ENCODE data around the gene GPRC5D.

Gene GPRC5D

GRCh38 chr12:12990700-12991468 lies 38.9 kb upstream of the GPRC5D start:
- no peaks in the 10 kb centered on the region for H3K27me3 ChIP-seq (ENCODE audit: low read depth)
- peaks cover 9% of the 10 kb centered on the region for H3K36me3 ChIP-seq (replicated peaks)
- H3K9me3 ChIP-seq: no peaks in the 10 kb centered on the region
- H3K4me3 ChIP-seq: no peak overlapping the region
- 0 out of 2 replicates have a peak, but pooled peaks cover 2% of the 10 kb centered on the region for H3K4me1 ChIP-seq
- no peak for DNase-seq (ENCODE audit: low spot score in 2 of 2)
- in situ Hi-C loops (cut with MboI; ENCODE audit: low sequenced_read_pairs): no loop called here

GRCh38 chr12:12987421-12987820 lies 35.5 kb upstream of the GPRC5D start:
- no peak for DNase-seq (ENCODE audit: low spot score in 2 of 2)
- in situ Hi-C loops (cut with MboI; ENCODE audit: low sequenced_read_pairs): no loop called here
- Histone ChIP-seq H3K27me3 (ENCODE audit: low read depth) (no peaks in the 10 kb centered on the region), H3K9me3 (no peaks in the 10 kb centered on the region), H3K4me1 (peaks cover 11% of the 10 kb centered on the region), H3K4me3 (no peak overlapping the region), H3K36me3 (replicated peaks) (peaks cover 17% of the 10 kb centered on the region)

DNA sequence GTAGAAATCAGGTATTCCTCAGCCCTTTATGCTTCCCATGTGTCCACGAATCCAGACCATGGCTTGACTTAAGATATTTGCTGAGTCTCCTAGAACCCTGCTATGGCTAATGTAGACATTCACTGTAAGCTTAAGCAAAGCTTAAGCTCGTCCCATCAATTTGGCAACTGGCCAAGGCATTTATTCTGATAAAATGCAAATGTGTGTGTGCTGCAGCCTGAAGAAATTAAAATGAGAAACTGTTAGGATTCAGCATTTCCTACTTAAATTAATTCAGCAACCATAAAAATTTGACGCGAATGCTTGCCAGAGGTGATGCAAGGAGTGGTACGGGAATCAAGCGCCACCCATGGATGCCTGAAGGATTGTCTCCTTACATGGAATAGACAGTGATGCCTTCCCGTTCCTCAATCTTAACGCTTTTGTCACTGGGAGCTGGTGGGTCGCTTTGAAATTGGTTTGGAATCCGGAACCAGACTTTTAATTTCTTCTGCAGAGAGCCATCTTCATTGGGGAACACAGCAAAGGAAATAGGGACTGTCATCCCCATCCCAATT lies 34.9 kb upstream of the GPRC5D start:
- Histone ChIP-seq H3K9me3 (no peaks in the 10 kb centered on the region), H3K4me3 (no peak overlapping the region), H3K4me1 (peaks cover 11% of the 10 kb centered on the region), H3K27me3 (ENCODE audit: low read depth) (no peaks in the 10 kb centered on the region), H3K36me3 (replicated peaks) (peaks cover 17% of the 10 kb centered on the region)
- no peak for DNase-seq (ENCODE audit: low spot score in 2 of 2)
- in situ Hi-C loops (cut with MboI; ENCODE audit: low sequenced_read_pairs): no loop called here

DNA sequence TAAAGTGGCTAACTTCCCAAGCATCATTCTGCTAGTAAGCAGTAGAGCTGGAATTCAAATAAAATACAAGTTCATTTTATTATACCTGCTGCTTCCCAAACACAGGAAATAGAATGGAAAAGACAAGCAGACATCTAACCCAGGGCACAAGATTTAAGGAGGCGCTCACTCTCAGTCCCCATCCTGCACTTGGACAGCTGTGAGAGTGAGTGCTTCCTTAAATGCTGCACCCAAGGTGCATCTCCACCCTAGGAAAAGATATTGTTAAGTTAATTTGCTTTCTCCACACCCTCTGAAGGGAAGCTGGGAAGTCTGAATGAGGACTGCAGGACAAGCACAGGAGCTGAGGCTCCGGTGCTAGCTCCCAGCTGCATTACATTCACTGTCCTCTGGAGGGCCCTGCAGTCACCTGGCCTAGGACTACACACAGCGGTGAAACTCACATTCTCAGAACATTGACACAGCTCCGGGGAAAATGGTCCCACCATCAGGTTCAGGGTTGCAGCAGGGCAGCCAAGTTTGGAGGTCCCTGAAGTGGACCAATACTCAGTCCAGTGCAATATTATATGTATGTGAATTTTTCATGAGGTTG lies 33.9 kb upstream of the GPRC5D start:
- DNase-seq (ENCODE audit: low spot score in 2 of 2): peak; percentile 13 to 60
- in situ Hi-C loops (cut with MboI; ENCODE audit: low sequenced_read_pairs): no loop called here

GRCh38 chr12:12984149-12984548 lies 32.2 kb upstream of the GPRC5D start:
- Histone ChIP-seq H3K9me3 (no peaks in the 10 kb centered on the region), H3K36me3 (replicated peaks) (peaks cover 17% of the 10 kb centered on the region), H3K4me1 (peaks cover 19% of the 10 kb centered on the region), H3K27me3 (ENCODE audit: low read depth) (no peaks in the 10 kb centered on the region), H3K4me3 (no peak overlapping the region)
- no peak for DNase-seq (ENCODE audit: low spot score in 2 of 2)
- in situ Hi-C loops (cut with MboI; ENCODE audit: low sequenced_read_pairs): loop anchor here (5.0 kb wide), 1 partner anchor 67 kb away; no protein-coding TSS in a partner anchor

More for the DNA sequence above, 33.9 kb upstream of the GPRC5D start:
- Histone ChIP-seq H3K9me3 (no peaks in the 10 kb centered on the region), H3K27me3 (ENCODE audit: low read depth) (no peaks in the 10 kb centered on the region), H3K36me3 (replicated peaks) (peaks cover 17% of the 10 kb centered on the region), H3K4me3 (no peak overlapping the region), H3K4me1 (peaks cover 11% of the 10 kb centered on the region)

DNA sequence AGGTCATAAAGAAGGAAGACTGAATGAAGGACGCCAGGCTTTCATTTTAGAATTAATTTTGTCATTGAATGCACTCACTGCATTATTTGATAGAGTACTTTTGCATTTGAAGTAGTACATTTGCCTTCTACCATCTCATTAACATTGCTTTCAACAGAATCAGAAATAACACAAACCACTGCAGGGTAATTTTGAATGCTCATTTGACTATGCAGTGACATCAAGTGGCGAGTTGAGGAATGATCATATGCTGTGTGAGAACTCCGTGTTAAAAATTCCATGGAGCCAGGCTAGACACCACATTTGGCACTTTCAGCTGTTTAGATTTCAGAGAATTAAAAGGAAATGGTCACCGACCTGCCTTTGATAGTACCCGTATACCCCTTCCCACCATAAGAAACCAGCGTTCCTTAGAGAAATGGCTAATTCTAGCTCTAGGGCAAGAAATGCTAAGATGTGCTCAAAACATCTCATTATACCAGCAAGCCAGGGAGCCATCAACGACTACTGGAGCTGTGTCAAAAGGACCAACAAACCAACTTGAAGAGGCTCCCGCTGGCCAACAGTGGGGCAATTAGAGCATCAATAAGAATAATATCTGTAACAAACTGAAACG lies 31.6 kb upstream of the GPRC5D start:
- Histone ChIP-seq H3K9me3 (no peaks in the 10 kb centered on the region), H3K27me3 (ENCODE audit: low read depth) (no peaks in the 10 kb centered on the region), H3K36me3 (replicated peaks) (peaks cover 17% of the 10 kb centered on the region), H3K4me1 (peaks cover 21% of the 10 kb centered on the region), H3K4me3 (no peak overlapping the region)
- in situ Hi-C loops (cut with MboI; ENCODE audit: low sequenced_read_pairs): loop anchor here (5.0 kb wide), 1 partner anchor 66 kb away; no protein-coding TSS in a partner anchor
- peak; percentile 63 to 88 for DNase-seq (ENCODE audit: low spot score in 2 of 2)

DNA sequence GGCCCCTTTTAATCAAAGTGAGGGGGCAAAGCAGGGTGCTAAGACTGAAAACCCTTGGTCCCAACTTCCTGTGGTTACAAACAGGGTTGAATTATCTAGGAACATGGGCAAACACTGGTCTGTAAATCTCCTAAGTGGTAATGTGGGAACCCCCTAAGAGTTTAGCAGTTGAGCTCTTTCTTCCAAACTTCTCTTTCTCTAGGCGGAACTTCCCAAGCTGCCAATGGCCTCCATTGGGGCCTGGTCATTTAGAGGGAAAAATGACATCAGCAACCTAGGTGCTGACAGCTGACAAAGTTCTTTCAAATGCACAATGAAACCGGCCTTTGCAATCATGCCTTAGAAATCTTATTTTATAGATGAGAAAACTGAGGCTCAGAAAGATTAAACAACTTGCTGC lies 30.4 kb upstream of the GPRC5D start:
- no peak for DNase-seq (ENCODE audit: low spot score in 2 of 2)
- no peak overlapping the region for H3K4me3 ChIP-seq
- H3K36me3 ChIP-seq (replicated peaks): peaks cover 21% of the 10 kb centered on the region
- H3K27me3 ChIP-seq (ENCODE audit: low read depth): no peaks in the 10 kb centered on the region
- no peaks in the 10 kb centered on the region for H3K9me3 ChIP-seq
- H3K4me1 ChIP-seq: peaks cover 21% of the 10 kb centered on the region
- in situ Hi-C loops (cut with MboI; ENCODE audit: low sequenced_read_pairs): loop anchor here (5.0 kb wide), 1 partner anchor 65 kb away; no protein-coding TSS in a partner anchor

- Histone ChIP-seq H3K4me1 (peaks cover 21% of the 10 kb centered on the region), H3K36me3 (replicated peaks) (peaks cover 23% of the 10 kb centered on the region; the same call in 1 of the 2 replicates), H3K4me3 (no peak overlapping the region), H3K27me3 (ENCODE audit: low read depth) (no peaks in the 10 kb centered on the region), H3K9me3 (no peaks in the 10 kb centered on the region)
- in situ Hi-C loops (cut with MboI; ENCODE audit: low sequenced_read_pairs): loop anchor here (5.0 kb wide), 1 partner anchor 62 kb away; no protein-coding TSS in a partner anchor
- peak; percentile 27 to 77 for DNase-seq (ENCODE audit: low spot score in 2 of 2)
Observed at GRCh38 chr12:12979731-12980259, 27.8 kb upstream of the GPRC5D start.

- peaks cover 20% of the 10 kb centered on the region for H3K4me1 ChIP-seq
- no peaks in the 10 kb centered on the region for H3K27me3 ChIP-seq (ENCODE audit: low read depth)
- peaks cover 26% of the 10 kb centered on the region; the same call in 1 of the 2 replicates for H3K36me3 ChIP-seq (replicated peaks)
- no peak overlapping the region for H3K4me3 ChIP-seq
- H3K9me3 ChIP-seq: no peaks in the 10 kb centered on the region
- in situ Hi-C loops (cut with MboI; ENCODE audit: low sequenced_read_pairs): no loop called here
- DNase-seq (ENCODE audit: low spot score in 2 of 2): no peak
Observed at GRCh38 chr12:12979126-12979525, 27.2 kb upstream of the GPRC5D start.

GRCh38 chr12:12977231-12977630 lies 25.3 kb upstream of the GPRC5D start:
- no peak for DNase-seq (ENCODE audit: low spot score in 2 of 2)
- in situ Hi-C loops (cut with MboI; ENCODE audit: low sequenced_read_pairs): no loop called here
- peaks cover 10% of the 10 kb centered on the region for H3K4me1 ChIP-seq
- H3K27me3 ChIP-seq (ENCODE audit: low read depth): no peaks in the 10 kb centered on the region
- H3K4me3 ChIP-seq: no peak overlapping the region
- H3K36me3 ChIP-seq (replicated peaks): peaks cover 28% of the 10 kb centered on the region; the same call in 1 of the 2 replicates
- no peaks in the 10 kb centered on the region for H3K9me3 ChIP-seq

DNA sequence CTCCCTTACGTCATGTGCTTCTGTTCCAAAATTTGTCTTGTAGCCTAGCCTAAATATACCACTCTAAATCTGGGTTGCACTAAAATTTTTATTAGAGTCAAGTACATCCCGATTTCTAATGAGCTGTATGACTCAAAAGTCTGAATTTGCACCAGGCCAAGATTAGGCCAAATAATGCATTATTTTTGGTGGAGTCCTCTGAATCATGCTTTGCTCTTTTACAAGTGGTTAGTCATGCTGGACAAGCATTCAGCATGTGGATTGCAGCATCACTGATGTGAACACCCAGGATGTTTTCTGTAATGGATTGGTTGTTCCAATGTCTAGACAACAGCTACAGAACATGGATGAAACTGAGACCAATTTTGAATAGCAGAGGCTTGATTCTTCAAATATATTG lies 24.4 kb upstream of the GPRC5D start:
- H3K36me3 ChIP-seq (replicated peaks): peaks cover 28% of the 10 kb centered on the region; the same call in 1 of the 2 replicates
- in situ Hi-C loops (cut with MboI; ENCODE audit: low sequenced_read_pairs): no loop called here
- no peak for DNase-seq (ENCODE audit: low spot score in 2 of 2)

GRCh38 chr12:12975322-12976077 lies 23.5 kb upstream of the GPRC5D start:
- H3K4me3 ChIP-seq: no peak overlapping the region
- no peaks in the 10 kb centered on the region for H3K27me3 ChIP-seq (ENCODE audit: low read depth)
- H3K4me1 ChIP-seq: peaks cover 10% of the 10 kb centered on the region
- DNase-seq (ENCODE audit: low spot score in 2 of 2): peak in 1 of 2 experiments; percentile 26
- H3K36me3 ChIP-seq (replicated peaks): peaks cover 28% of the 10 kb centered on the region; the same call in 1 of the 2 replicates
- in situ Hi-C loops (cut with MboI; ENCODE audit: low sequenced_read_pairs): no loop called here
- no peaks in the 10 kb centered on the region for H3K9me3 ChIP-seq

More for the DNA sequence above, 24.4 kb upstream of the GPRC5D start:
- Histone ChIP-seq H3K9me3 (no peaks in the 10 kb centered on the region), H3K4me3 (no peak overlapping the region), H3K27me3 (ENCODE audit: low read depth) (no peaks in the 10 kb centered on the region), H3K4me1 (peaks cover 10% of the 10 kb centered on the region)

DNA sequence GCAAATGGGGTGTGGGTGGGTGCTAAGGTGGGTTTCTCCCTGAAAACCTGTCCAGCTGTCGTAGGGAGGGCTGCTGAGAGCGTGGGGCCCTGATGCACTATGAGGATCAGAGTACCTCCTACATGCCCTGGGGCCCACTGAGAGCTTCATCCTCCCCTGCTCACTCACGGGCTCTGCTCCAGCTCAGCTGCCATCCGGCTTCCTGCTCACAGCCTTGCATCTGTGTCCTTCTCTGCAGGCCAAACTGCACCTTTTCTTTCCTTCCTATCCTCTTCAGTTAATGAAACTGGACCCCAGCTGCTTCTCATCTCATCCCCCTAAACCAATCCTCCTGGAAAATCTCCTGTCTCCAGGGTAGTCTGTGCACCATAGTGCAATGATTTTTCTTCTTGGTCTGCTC lies 22.2 kb upstream of the GPRC5D start:
- H3K36me3 ChIP-seq (replicated peaks): peaks cover 28% of the 10 kb centered on the region; the same call in 1 of the 2 replicates
- no peaks in the 10 kb centered on the region for H3K27me3 ChIP-seq (ENCODE audit: low read depth)
- no peaks in the 10 kb centered on the region for H3K9me3 ChIP-seq
- no peak overlapping the region for H3K4me3 ChIP-seq
- in situ Hi-C loops (cut with MboI; ENCODE audit: low sequenced_read_pairs): no loop called here
- no peak for DNase-seq (ENCODE audit: low spot score in 2 of 2)
- H3K4me1 ChIP-seq: peaks cover 2% of the 10 kb centered on the region

Measured in HAP-1 (cell line).